PC-3 (cell line): Measurements from ENCODE around the gene PASK. TPM values are rescaled to one million over a fixed set of nuclear protein-coding genes. Genes with fewer than 3 reads are reported as not detected.

Experiments used
- ATAC-seq: fragments of 200-7000 bp; cut with Tn5 transposase; 2 replicates; pipeline ENCODE4 v1.9.1; 2020; ENCODE audit warnings: mild to moderate bottlenecking, moderate library complexity
- BruUV-seq: library from RNA; stranded (reverse); fragments of 400-500 nt; replicated peaks from 2 replicates; lab custom pipeline; 2021; lab: Mats Ljungman, UMichigan
- CTCF ChIA-PET: fragments of 300-600 bp; sonication (Branson Sonifier 250); formaldehyde crosslinking; loops from one replicate; lab custom pipeline; 2022; ENCODE audit warnings: antibody characterized with exemption; lab: Charles Lee
- POLR2A ChIA-PET: fragments of 300-600 bp; sonication (Branson Sonifier 250); formaldehyde crosslinking; loops from one replicate; lab custom pipeline; 2022; ENCODE audit warnings: antibody characterized with exemption; ENCODE audit not compliant: unreplicated experiment; lab: Charles Lee
- DNase-seq: peaks from one replicate; pipeline ENCODE4 v3.0.0-alpha.2; 2015
- H2AFZ ChIP-seq: fragments of 300-600 bp; sonication (generic); 2 replicates; pipeline ENCODE4 v1.6.0; 2016; ENCODE audit warnings: antibody characterized with exemption, low read length
- H3F3A ChIP-seq: fragments of 300-600 bp; sonication (generic); one replicate; pipeline ENCODE4 v1.6.0; 2017; ENCODE audit warnings: antibody characterized with exemption, low read length, control low read depth, mild to moderate bottlenecking; ENCODE audit not compliant: unreplicated experiment
- H3K27ac ChIP-seq: fragments of 300-600 bp; sonication (generic); 2 replicates; pipeline ENCODE4 v1.5.1; 2016; ENCODE audit warnings: mild to moderate bottlenecking, low read length
- H3K27me3 ChIP-seq: fragments of 300-600 bp; sonication (generic); 2 replicates; pipeline ENCODE4 v1.6.1; 2016; ENCODE audit warnings: low read length, mixed read lengths
- H3K36me3 ChIP-seq: fragments of 300-600 bp; sonication (generic); 2 replicates; pipeline ENCODE4 v1.6.1; 2016; ENCODE audit warnings: low read depth, mixed run types, low read length, mixed read lengths
- H3K4me1 ChIP-seq: fragments of 300-600 bp; sonication (generic); 2 replicates; pipeline ENCODE4 v1.5.1; 2016; ENCODE audit warnings: low read length; ENCODE audit not compliant: insufficient read depth
- H3K4me2 ChIP-seq: fragments of 300-600 bp; sonication (generic); 2 replicates; pipeline ENCODE4 v1.6.0; 2016; ENCODE audit warnings: low read length
- H3K4me3 ChIP-seq: fragments of 300-600 bp; sonication (generic); 2 replicates; pipeline ENCODE4 v1.5.1; 2016; ENCODE audit warnings: mild to moderate bottlenecking, low read length, mixed read lengths
- H3K79me2 ChIP-seq: fragments of 300-600 bp; sonication (generic); 2 replicates; pipeline ENCODE4 v1.6.1; 2017; ENCODE audit warnings: low read length, mixed read lengths
- H3K9ac ChIP-seq: fragments of 300-600 bp; sonication (generic); 2 replicates; pipeline ENCODE4 v1.6.0; 2016; ENCODE audit warnings: mild to moderate bottlenecking, low read length
- H3K9me2 ChIP-seq: fragments of 300-600 bp; sonication (generic); replicated peaks from 2 replicates; pipeline ENCODE4 v1.6.1; 2016; ENCODE audit warnings: mixed run types, low read length, mixed read lengths
- H3K9me3 ChIP-seq: fragments of 300-600 bp; sonication (generic); 2 replicates; pipeline ENCODE4 v1.6.1; 2016; ENCODE audit warnings: low read length, mixed read lengths
- H4K20me1 ChIP-seq: fragments of 300-600 bp; sonication (generic); 2 replicates; pipeline ENCODE4 v1.6.1; 2016; ENCODE audit warnings: low read length, mixed read lengths
- CTCF ChIP-seq: fragments of 300-600 bp; sonication (generic); conservative IDR thresholded peaks from 2 replicates; pipeline ENCODE4 v1.5.1; 2017; ENCODE audit warnings: antibody characterized with exemption, low read depth, mild to moderate bottlenecking, low read length
- EZH2 ChIP-seq: fragments of 300-600 bp; sonication (generic); IDR thresholded peaks from one replicate; pipeline ENCODE4 v1.6.1; 2017; ENCODE audit warnings: antibody characterized with exemption, mild to moderate bottlenecking, low read length; ENCODE audit not compliant: unreplicated experiment
- EZH2phosphoT487 ChIP-seq: fragments of 300-600 bp; sonication (generic); IDR thresholded peaks from 2 replicates; pipeline ENCODE4 v1.6.1; 2018; ENCODE audit warnings: mild to moderate bottlenecking, antibody characterized with exemption, low read length, borderline replicate concordance
- intact Hi-C: fragments of 100-400 bp; cut with micrococcal nuclease; formaldehyde crosslinking; loops from 2 replicates; pipeline ENCODE4 v1.9.0; 2023
- total RNA-seq: library from RNA; depleted of rRNA; stranded (reverse); fragments of >200 nt; gene quantifications from 2 replicates; pipeline ENCODE4 v1.2.3, GENCODE V29; 2014

The PASK gene
- total RNA-seq, 1 experiment from 2014 or later, result 4.1 TPM

GRCh38 chr2:241070811-241071676, 78.2 kb downstream of the PASK start:
- H3K9me2 ChIP-seq, result no peaks in the 10 kb centered on the region
- no peaks in the 10 kb centered on the region for H3K36me3 ChIP-seq
- H3K4me1 ChIP-seq, result no peaks in the 10 kb centered on the region
- H3K9me3 ChIP-seq, result no peaks in the 10 kb centered on the region
- no peak overlapping the region for H2AFZ ChIP-seq
- no peaks in the 10 kb centered on the region for H4K20me1 ChIP-seq
- no peaks in the 10 kb centered on the region for H3K79me2 ChIP-seq
- H3F3A ChIP-seq, result no peaks in the 10 kb centered on the region
- H3K4me2 ChIP-seq, result no peak overlapping the region
- intact Hi-C loops, result no loop called here
- no peaks in the 10 kb centered on the region for H3K27me3 ChIP-seq
- no peak overlapping the region for H3K9ac ChIP-seq
- no peak for TF ChIP-seq EZH2
- TF ChIP-seq CTCF, result no peak
- TF ChIP-seq EZH2phosphoT487, result no peak
- BruUV-seq, result no TSS peak
- ChIA-PET POLR2A (no interaction called here), CTCF (no interaction called here)
- no peak overlapping the region for H3K27ac ChIP-seq
- DNase-seq, result no peak
- no peak overlapping the region for H3K4me3 ChIP-seq
- ATAC-seq, result no peak

GRCh38 chr2:241070361-241070760, 78.9 kb downstream of the PASK start:
- Histone ChIP-seq H3K4me1 (no peaks in the 10 kb centered on the region), H4K20me1 (no peaks in the 10 kb centered on the region), H3F3A (no peaks in the 10 kb centered on the region), H3K9ac (no peak overlapping the region), H3K4me3 (no peak overlapping the region), H3K27me3 (no peaks in the 10 kb centered on the region), H3K79me2 (no peaks in the 10 kb centered on the region), H3K4me2 (no peak overlapping the region), H3K9me3 (no peaks in the 10 kb centered on the region), H3K27ac (no peak overlapping the region), H3K9me2 (no peaks in the 10 kb centered on the region), H2AFZ (no peak overlapping the region), H3K36me3 (no peaks in the 10 kb centered on the region)
- CTCF ChIA-PET, result no interaction called here
- BruUV-seq, result no TSS peak
- POLR2A ChIA-PET, result no interaction called here
- no peak for TF ChIP-seq CTCF
- TF ChIP-seq EZH2phosphoT487, result no peak
- TF ChIP-seq EZH2, result no peak
- DNase-seq, result no peak
- no peak for ATAC-seq
- intact Hi-C loops, result no loop called here

GRCh38 chr2:241069821-241070281, 79.4 kb downstream of the PASK start:
- POLR2A ChIA-PET, result no interaction called here
- H3K9me2 ChIP-seq, result no peaks in the 10 kb centered on the region
- no peak for ATAC-seq
- no peaks in the 10 kb centered on the region for H3K4me1 ChIP-seq
- TF ChIP-seq EZH2, result no peak
- TF ChIP-seq EZH2phosphoT487, result no peak
- no peak for TF ChIP-seq CTCF
- H3K27me3 ChIP-seq, result no peaks in the 10 kb centered on the region
- no peak overlapping the region for H3K4me3 ChIP-seq
- CTCF ChIA-PET, result no interaction called here
- no TSS peak for BruUV-seq
- H3K4me2 ChIP-seq, result no peak overlapping the region
- intact Hi-C loops, result no loop called here
- no peak overlapping the region for H3K9ac ChIP-seq
- no peaks in the 10 kb centered on the region for H3K9me3 ChIP-seq
- no peaks in the 10 kb centered on the region for H3F3A ChIP-seq
- H2AFZ ChIP-seq, result no peak overlapping the region
- H3K36me3 ChIP-seq, result no peaks in the 10 kb centered on the region
- H3K79me2 ChIP-seq, result no peaks in the 10 kb centered on the region
- no peak overlapping the region for H3K27ac ChIP-seq
- H4K20me1 ChIP-seq, result no peaks in the 10 kb centered on the region
- no peak for DNase-seq
